Activated T-cell treated with anti-CD3 and anti-CD28 coated beads, Interleukin-2, amount 50 U/mL, for 4 hours (primary cell): Measurements from ENCODE around the gene DLGAP1. TPM values are rescaled to one million over a fixed set of nuclear protein-coding genes. Genes with fewer than 3 reads are reported as not detected.

Source experiments
- ATAC-seq, 2 donors: fragments of 200-7000 bp; cut with Tn5 transposase; one replicate each; pipeline ENCODE4 v1.10.0; 2021
- DNase-seq: peaks from one replicate; pipeline ENCODE4 v3.0.0-alpha.2; 2020
- H3K27me3 Mint-ChIP-seq: one replicate; pipeline ENCODE4 v1.8.0; 2021; ENCODE audit warnings: low read depth, mixed read lengths
- H3K36me3 Mint-ChIP-seq: one replicate; pipeline ENCODE4 v1.8.0; 2022; ENCODE audit warnings: mixed read lengths; ENCODE audit not compliant: insufficient read depth
- H3K4me1 Mint-ChIP-seq: one replicate; pipeline ENCODE4 v1.8.0; 2021; ENCODE audit warnings: low read depth, mixed read lengths
- H3K4me3 Mint-ChIP-seq: one replicate; pipeline ENCODE4 v1.8.0; 2021; ENCODE audit warnings: mild to moderate bottlenecking, moderate library complexity, mixed read lengths
- H3K9me3 Mint-ChIP-seq: one replicate; pipeline ENCODE4 v1.8.0; 2021; ENCODE audit warnings: mixed read lengths
- total RNA-seq, 3 donors: library from RNA; stranded (reverse); gene quantifications; one replicate each; pipeline ENCODE4 v1.2.1, GENCODE V29; 2021

Gene DLGAP1
- total RNA-seq, 3 donors from 2014 or later, result 0.16 TPM; not detected in 2

DNA sequence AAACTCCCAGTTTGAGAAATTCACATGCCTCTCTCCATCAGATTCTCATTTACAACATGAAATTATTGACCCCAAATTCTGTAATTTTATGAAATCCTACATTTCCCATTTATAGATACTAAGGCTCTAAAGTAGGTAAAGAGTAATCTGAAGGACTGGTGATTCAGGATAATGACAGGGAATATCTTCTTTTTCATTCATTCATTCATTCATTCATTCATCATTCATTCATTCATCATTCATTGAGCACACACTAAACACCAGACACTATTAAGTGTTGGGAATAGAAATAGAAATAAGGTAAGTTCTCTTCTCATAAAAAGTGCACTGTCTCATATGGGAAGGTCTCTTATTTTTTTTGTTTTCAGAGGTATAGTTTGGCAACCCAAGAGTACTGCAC is 888.3 kb downstream of the DLGAP1 start:
- H3K9me3 Mint-ChIP-seq, result peaks cover 10% of the 10 kb centered on the region
- no peak overlapping the region for H3K4me3 Mint-ChIP-seq
- H3K27me3 Mint-ChIP-seq, result no peaks in the 10 kb centered on the region
- DNase-seq (no peak), ATAC-seq (no peak)
- H3K4me1 Mint-ChIP-seq, result no peaks in the 10 kb centered on the region
- peaks cover 2% of the 10 kb centered on the region for H3K36me3 Mint-ChIP-seq

DNA sequence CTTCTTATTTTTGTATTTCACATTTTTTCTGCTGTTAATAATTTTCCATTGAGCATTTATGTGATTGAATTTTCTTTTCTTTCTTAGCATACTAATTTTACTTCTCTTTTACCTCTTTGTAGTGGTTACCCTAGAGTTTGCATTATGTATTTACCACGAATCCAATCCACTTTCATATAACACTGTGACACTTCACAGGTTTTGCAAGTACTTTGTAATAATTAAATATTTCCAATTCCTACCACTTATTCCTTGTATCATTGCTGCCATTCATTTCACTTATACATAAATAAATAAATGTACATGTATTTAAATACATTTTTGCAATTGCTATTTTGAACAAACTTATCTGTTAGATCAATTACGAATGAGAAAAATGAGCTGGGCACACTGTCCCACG is 894.4 kb downstream of the DLGAP1 start:
- Mint-ChIP-seq H3K27me3 (no peaks in the 10 kb centered on the region), H3K4me1 (no peaks in the 10 kb centered on the region), H3K9me3 (peaks cover 13% of the 10 kb centered on the region), H3K4me3 (no peak overlapping the region), H3K36me3 (peaks cover 2% of the 10 kb centered on the region)
- no peak for DNase-seq
- ATAC-seq, result no peak

DNA sequence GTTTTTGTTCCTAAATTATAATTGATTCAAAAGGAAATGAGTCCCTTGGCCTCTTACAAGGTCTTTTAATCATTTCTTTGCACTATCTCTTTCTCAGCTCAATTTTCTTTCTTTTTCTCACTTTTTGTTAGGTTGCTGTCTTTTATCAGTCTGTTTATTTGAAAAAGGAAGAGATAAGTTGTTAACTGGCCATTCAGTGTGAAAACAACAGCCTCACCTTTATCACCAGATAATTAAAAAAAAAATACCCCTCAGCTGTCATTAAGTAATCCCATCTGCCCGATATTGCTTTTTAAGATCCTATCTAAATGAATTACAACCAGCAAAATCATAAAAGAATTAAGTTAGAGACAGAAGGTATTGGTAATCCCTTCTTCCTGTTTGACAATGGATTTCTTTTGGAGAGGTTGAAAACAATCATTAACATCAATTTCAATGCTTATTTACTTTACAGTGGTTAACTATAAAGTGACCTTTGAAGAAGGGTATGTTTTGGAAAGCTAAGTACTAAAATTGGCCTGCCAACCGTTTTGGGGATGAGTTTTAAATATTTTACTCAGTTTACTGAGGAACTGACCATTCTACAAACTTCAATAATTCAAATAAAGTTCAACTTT is 900.2 kb downstream of the DLGAP1 start:
- ATAC-seq (no peak), DNase-seq (no peak)
- Mint-ChIP-seq H3K4me3 (no peak overlapping the region), H3K36me3 (no peaks in the 10 kb centered on the region), H3K9me3 (no peaks in the 10 kb centered on the region), H3K4me1 (no peaks in the 10 kb centered on the region), H3K27me3 (no peaks in the 10 kb centered on the region)

DNA sequence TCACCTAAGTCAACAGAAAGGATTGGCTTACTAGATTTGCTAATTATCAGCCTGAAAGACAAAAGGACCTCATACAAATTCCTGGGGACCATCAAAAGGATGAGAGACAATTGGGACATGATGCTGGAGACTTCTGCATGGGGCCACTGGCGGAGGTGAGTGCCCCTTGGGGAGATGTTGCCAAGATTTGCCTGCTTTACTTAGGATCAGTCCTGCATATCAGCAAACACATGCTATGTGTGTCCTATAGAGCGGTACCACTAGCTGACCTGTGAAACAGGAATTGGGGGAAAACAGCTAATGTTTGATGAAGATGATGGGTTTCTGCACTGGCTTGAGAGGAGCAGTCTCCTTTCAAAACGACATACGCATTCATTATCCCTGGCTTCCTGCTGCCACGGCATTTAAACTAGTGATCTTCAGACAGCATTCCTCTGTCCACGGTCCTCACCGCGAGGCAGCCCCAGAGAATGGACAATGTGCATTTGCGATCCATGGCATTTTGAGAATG is 901.0 kb downstream of the DLGAP1 start:
- H3K27me3 Mint-ChIP-seq, result no peaks in the 10 kb centered on the region
- no peak overlapping the region for H3K4me3 Mint-ChIP-seq
- ATAC-seq, result no peak

DNA sequence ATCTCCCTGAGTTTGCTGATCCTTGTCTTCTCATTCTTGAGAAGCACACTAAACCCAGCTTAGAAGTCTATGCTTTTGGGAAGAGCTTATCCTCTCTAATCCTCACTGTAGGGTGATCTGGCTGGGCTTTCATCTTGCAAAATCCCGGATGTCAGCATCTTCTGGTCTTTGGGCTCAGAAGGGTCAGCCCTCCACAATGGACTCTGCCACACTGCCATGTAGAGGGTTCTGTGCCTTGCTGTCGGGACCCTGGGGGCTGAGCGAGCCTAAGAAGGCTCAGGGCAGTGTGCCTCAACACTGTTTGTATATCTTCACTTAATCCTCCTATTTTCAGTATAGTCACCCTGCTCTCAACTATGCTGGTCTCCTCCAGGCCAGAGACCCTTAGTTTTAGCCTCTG is 902.8 kb downstream of the DLGAP1 start:
- H3K27me3 Mint-ChIP-seq, result no peaks in the 10 kb centered on the region
- no peaks in the 10 kb centered on the region for H3K4me1 Mint-ChIP-seq
- no peak for ATAC-seq
- H3K9me3 Mint-ChIP-seq, result no peaks in the 10 kb centered on the region
- no peak overlapping the region for H3K4me3 Mint-ChIP-seq
- DNase-seq, result no peak
- no peaks in the 10 kb centered on the region for H3K36me3 Mint-ChIP-seq

More for the DNA sequence above, 901.0 kb downstream of the DLGAP1 start:
- H3K9me3 Mint-ChIP-seq, result no peaks in the 10 kb centered on the region
- H3K4me1 Mint-ChIP-seq, result no peaks in the 10 kb centered on the region
- DNase-seq, result no peak
- no peaks in the 10 kb centered on the region for H3K36me3 Mint-ChIP-seq

DNA sequence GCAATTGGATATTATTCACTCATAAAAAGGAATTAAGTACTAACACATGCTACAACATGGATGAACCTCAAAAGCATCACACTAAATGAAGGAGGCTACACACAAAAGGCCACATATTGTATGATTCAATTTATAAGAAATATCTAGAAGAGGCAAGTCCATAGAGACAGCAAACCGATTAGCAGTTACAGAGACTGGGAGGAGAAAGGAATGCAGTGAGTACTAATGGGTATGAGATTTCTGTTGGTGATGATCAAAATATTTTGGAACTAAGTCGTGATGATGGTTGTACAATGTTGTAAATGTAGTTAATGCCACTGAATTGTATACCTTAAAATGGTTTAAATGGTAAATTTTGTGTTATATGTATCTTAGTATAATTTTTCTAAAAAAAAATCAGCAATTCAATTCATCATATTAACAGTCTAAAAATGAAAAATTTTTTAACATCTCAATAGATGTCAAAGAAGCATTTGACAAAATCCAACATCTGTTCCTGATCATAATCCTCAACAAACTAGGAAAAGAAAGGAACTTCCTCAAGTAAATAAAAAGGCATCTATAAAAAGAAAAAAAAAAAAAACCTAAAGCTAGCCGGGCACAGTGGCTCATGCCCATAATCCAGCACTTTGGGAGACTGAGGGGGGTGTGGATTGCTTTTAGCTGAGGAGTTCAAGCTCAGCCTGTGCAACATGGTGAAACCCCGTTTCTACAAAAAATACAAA is 907.1 kb downstream of the DLGAP1 start:
- Mint-ChIP-seq H3K27me3 (no peaks in the 10 kb centered on the region), H3K9me3 (no peaks in the 10 kb centered on the region), H3K36me3 (no peaks in the 10 kb centered on the region), H3K4me3 (no peak overlapping the region), H3K4me1 (no peaks in the 10 kb centered on the region)
- no peak for ATAC-seq
- DNase-seq, result no peak

DNA sequence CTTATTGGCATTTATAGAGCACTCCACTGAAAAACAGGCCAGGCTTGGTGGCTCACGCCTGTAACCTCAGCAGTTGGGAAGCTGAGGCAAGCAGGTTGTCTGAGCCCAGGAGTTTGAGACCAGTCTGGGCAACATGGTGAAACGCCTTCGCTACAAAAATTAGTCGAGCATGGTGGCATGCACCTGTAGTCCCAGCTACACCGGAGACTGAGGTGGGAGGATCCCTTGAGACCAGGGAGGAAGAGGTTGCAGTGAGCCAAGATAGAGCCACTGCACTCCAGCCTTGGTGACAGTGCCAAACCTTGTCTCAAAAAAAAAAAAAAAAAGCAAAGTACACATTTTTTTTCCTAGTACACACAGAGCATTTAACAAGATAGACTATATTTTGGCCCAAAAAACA is 909.0 kb downstream of the DLGAP1 start:
- ATAC-seq (no peak), DNase-seq (no peak)
- H3K27me3 Mint-ChIP-seq, result no peaks in the 10 kb centered on the region
- H3K4me1 Mint-ChIP-seq, result peaks cover 12% of the 10 kb centered on the region
- no peaks in the 10 kb centered on the region for H3K9me3 Mint-ChIP-seq
- no peaks in the 10 kb centered on the region for H3K36me3 Mint-ChIP-seq
- no peak overlapping the region for H3K4me3 Mint-ChIP-seq

DNA sequence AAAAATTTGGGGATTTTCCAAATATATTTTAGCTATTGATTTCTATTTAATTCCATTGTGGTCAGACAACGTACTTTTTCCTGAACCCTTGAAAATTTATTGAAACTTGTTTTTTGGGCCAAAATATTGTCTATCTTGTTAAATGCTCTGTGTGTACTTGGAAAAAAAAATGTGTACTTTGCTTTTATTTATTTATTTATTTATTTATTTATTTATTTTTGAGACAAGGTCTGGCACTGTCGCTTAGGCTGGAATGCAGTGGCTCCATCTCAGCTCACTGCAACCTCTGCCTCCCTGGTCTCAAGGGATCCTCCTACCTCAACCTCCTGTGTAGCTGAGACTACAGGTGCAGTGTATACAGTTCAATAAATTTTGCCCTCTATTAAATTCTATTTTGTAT is 910.6 kb downstream of the DLGAP1 start:
- Mint-ChIP-seq H3K36me3 (no peaks in the 10 kb centered on the region), H3K27me3 (peaks cover 2% of the 10 kb centered on the region), H3K4me1 (peaks cover 15% of the 10 kb centered on the region), H3K4me3 (no peak overlapping the region), H3K9me3 (no peaks in the 10 kb centered on the region)
- no peak for DNase-seq
- no peak for ATAC-seq

DNA sequence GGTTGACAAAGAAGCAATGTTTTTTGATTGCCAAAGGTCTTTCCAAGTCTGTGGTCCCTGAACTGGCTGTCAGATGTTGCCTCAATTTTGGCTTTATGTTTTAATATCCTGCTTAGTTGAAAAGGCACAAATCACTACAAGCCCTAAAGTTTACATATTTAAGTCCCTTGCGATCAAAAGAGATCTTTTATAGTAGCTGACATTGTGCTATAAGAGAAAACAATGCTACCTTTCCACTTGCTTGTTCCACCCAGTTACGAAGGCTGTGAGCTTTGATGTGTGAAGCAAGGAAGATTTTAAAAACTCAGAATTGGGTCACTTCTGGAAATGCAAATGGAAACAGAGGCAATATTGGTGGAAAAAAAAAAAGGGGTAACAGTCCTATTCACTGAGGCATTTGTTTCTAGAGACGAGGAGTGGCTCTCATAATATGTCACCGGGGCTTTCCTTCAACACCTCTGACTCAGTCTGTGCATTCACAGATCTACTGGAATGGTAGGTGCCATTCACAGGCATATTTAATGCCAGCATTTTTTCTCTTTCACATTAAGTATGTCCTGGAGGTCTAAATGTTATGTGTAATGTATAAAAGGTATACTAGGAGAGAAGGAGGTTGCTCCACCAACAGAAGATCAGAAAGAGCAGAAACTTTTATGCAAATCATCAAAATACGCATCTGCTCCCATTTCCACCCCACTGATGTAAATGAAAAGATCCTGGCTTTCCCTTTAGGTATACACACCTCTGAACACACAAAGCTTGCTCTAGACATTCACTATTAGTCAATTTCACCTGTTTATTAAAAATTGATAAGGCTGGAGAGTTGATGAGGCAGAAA is 913.3 kb downstream of the DLGAP1 start:
- Mint-ChIP-seq H3K4me1 (peaks cover 15% of the 10 kb centered on the region), H3K4me3 (no peak overlapping the region), H3K9me3 (no peaks in the 10 kb centered on the region), H3K36me3 (no peaks in the 10 kb centered on the region), H3K27me3 (peaks cover 2% of the 10 kb centered on the region)
- no peak for DNase-seq
- ATAC-seq, result peak; percentile 98

DNA sequence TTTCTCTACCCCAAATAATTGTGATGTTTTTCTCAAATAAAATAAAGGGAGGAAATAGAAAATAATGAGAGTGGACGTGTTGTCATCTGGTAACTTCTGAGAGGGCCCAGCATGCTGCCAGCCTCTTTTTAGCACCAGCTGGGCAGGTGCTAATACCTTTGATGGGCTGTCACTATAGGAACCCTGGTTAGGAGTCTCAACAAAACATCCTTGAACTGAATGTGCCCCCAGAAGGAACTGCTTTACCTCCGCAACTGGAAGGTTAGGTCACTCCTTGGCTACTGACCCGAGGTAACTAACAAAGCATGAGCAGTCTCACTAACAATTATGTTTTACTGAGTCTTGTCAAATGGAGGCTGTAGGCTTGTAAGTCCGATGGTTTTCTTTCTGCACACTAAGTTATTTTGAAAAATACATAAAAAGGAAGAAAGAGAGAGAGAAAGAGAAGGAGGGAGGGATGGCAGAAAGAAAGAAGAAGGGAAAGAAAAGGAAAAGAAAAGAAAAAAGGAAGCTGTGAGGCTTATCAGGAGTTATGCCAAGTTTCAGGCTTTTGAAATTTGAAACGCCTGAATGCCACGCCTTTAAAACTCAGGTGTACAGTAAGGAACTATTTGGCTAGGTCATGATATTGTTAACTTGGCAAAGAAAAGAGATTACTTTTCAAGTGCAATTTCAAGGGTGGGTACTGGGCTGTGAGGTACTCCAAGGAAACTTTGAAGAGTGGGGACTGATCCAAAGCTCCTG is 914.1 kb downstream of the DLGAP1 start:
- H3K9me3 Mint-ChIP-seq, result no peaks in the 10 kb centered on the region
- no peak overlapping the region for H3K4me3 Mint-ChIP-seq
- H3K36me3 Mint-ChIP-seq, result no peaks in the 10 kb centered on the region
- ATAC-seq (no peak), DNase-seq (no peak)
- peaks cover 15% of the 10 kb centered on the region for H3K4me1 Mint-ChIP-seq
- peaks cover 2% of the 10 kb centered on the region for H3K27me3 Mint-ChIP-seq

DNA sequence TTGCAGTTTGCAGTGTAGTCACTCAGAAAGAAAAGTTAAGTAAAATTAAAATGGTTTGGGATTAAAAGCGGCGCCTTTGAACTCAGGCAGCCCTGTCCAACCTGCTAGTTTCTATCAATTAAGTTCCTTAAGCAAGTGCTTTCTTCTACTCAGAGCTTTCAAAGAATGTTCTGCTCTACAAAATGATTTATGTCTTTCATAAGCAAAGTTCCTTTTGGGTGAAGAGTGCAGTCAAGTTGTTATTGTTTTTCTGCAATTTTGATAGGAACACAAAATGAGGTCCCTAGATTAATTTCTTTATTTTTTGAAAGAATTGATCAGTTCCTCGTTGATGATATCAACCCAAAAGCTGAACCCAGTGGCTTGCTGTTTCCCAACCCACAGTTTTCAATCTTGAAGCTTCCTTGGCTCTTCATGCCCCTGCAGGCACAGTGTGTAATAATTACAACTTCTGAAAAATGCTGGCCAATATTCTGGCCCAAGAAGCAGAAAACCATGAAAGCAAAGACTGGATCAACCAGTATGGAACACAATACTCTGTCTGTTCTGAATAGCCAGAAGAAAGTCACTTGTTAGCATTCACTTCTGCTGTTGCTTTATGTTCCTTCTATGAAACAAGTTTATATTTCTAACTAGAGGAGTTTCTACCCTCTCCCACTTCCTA is 916.0 kb downstream of the DLGAP1 start:
- Mint-ChIP-seq H3K36me3 (no peaks in the 10 kb centered on the region), H3K4me1 (peaks cover 15% of the 10 kb centered on the region), H3K9me3 (no peaks in the 10 kb centered on the region), H3K27me3 (peaks cover 2% of the 10 kb centered on the region), H3K4me3 (no peak overlapping the region)
- ATAC-seq, result no peak
- DNase-seq, result no peak

DNA sequence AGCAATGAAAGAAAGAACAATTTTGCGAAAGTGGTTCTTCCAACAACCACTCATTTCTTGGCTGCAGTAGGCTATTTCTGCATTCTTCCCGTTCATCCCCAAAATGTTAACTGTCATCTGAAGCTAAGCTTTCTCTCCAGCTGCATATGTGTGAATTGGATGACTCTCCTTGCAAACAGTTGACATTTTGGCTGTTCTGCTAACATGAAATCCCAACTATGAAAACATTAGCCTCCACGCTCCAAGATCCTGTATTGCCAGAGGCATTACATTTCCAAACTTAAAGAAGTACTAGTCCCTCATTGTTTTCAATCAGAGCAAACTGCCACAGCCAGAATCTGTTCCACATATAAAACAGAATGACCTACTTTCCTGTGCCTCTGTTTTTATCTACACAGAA is 916.7 kb downstream of the DLGAP1 start:
- ATAC-seq, result no peak
- H3K27me3 Mint-ChIP-seq, result peaks cover 2% of the 10 kb centered on the region
- DNase-seq, result no peak
- H3K9me3 Mint-ChIP-seq, result no peaks in the 10 kb centered on the region
- no peaks in the 10 kb centered on the region for H3K36me3 Mint-ChIP-seq
- H3K4me3 Mint-ChIP-seq, result no peak overlapping the region
- H3K4me1 Mint-ChIP-seq, result peaks cover 15% of the 10 kb centered on the region

DNA sequence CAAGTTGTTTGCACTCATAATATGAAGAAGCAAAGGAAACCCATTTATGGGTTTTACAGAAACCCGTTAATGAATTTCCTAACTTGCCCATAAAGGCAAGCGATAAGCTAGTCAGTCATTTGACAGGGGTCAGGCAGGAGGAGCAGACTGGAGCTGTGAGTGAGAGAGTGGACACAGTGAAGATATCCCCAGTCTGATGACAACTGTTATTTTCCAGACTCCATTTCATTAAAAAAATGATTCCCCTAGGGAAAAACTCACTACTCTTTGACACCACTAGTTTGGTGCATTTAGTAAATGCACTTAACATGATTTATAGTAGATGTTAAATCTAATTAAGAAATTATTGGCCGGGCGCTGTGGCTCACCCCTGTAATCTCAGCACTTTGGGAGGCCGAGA is 924.3 kb downstream of the DLGAP1 start:
- H3K36me3 Mint-ChIP-seq, result no peaks in the 10 kb centered on the region
- no peaks in the 10 kb centered on the region for H3K27me3 Mint-ChIP-seq
- H3K9me3 Mint-ChIP-seq, result no peaks in the 10 kb centered on the region

DNA sequence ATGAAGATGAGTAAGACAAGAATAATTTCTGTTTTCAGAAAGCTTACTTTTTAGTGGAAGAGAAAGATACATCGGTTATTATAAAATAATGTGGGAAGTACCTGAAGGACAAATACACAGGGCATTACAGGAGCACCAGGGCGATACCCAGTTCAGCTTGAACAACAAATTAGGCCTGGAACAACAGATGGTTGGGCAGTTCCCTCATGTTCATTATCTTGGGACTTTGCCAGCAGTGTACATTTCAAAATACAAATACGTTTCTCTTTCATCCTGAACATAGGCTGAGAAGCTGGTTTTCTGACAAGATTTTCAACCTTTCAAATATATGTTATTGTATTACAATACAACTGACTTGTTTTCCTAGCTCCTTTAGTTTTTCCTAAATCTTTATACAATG is 925.5 kb downstream of the DLGAP1 start:
- H3K4me3 Mint-ChIP-seq, result no peak overlapping the region

More for the DNA sequence above, 924.3 kb downstream of the DLGAP1 start:
- Mint-ChIP-seq H3K4me1 (peaks cover 14% of the 10 kb centered on the region), H3K4me3 (no peak overlapping the region)
- DNase-seq (no peak), ATAC-seq (no peak)

More for the DNA sequence above, 925.5 kb downstream of the DLGAP1 start:
- Mint-ChIP-seq H3K27me3 (no peaks in the 10 kb centered on the region), H3K9me3 (no peaks in the 10 kb centered on the region), H3K4me1 (peaks cover 18% of the 10 kb centered on the region), H3K36me3 (no peaks in the 10 kb centered on the region)
- ATAC-seq (no peak), DNase-seq (no peak)
